HFFc6 (cell line): ENCODE results near the gene SH3PXD2A. TPM values are rescaled to one million over a fixed set of nuclear protein-coding genes. Genes with fewer than 3 reads are reported as not detected.

Experiments used
- DNase-seq: peaks from one replicate; pipeline ENCODE4 v3.0.0-alpha.2; 2018
- H3K27ac Mint-ChIP-seq: 2 replicates; pipeline ENCODE4 v1.8.0; 2020; ENCODE audit warnings: mild to moderate bottlenecking, mixed read lengths
- H3K27me3 Mint-ChIP-seq: 2 replicates; pipeline ENCODE4 v1.8.0; 2021; ENCODE audit warnings: mild to moderate bottlenecking, moderate library complexity, mixed read lengths; ENCODE audit not compliant: insufficient read depth
- H3K36me3 Mint-ChIP-seq: 2 replicates; pipeline ENCODE4 v1.8.0; 2021; ENCODE audit warnings: low read depth, mixed read lengths
- H3K4me1 Mint-ChIP-seq: 2 replicates; pipeline ENCODE4 v1.8.0; 2020; ENCODE audit warnings: low read depth, mixed read lengths
- H3K4me3 Mint-ChIP-seq: 2 replicates; pipeline ENCODE4 v1.8.0; 2020; ENCODE audit warnings: mild to moderate bottlenecking, moderate library complexity, mixed read lengths
- H3K9me3 Mint-ChIP-seq: 2 replicates; pipeline ENCODE4 v1.8.0; 2020; ENCODE audit warnings: mild to moderate bottlenecking, mixed read lengths
- CTCF ChIP-seq: fragments of 200-600 bp; sonication (generic); IDR thresholded peaks from 2 replicates; pipeline ENCODE4 v1.5.0; 2021; ENCODE audit warnings: antibody characterized with exemption, mild to moderate bottlenecking
- total RNA-seq, 6 experiments: library from RNA; stranded (reverse); fragmentation: NEBNext Ultra II Directional; extraction: Animal tissue kit (Norgen Biotek cat#: 25700); gene quantifications; 2 replicates in 1 of 6; 3 replicates in 5 of 6; pipeline ENCODE4 v1.2.3, GENCODE V29; 2021

Gene SH3PXD2A
- total RNA-seq, 6 experiments from 2014 or later, result 75.5 to 113 (median 81.1) TPM

- no peak for TF ChIP-seq CTCF
- Mint-ChIP-seq H3K36me3 (peaks cover 57% of the 10 kb centered on the region), H3K27me3 (peaks cover 5% of the 10 kb centered on the region), H3K9me3 (no peaks in the 10 kb centered on the region), H3K4me3 (no peak overlapping the region), H3K4me1 (peaks cover 91% of the 10 kb centered on the region), H3K27ac (peak overlapping the region; percentile 23)
- DNase-seq, result no peak
These were observed 214.8 kb downstream of the SH3PXD2A start for GRCh38 chr10:103640436-103641181.

- no peak for DNase-seq
- Mint-ChIP-seq H3K4me3 (peak overlapping the region; percentile 78), H3K27ac (peak overlapping the region; percentile 92), H3K27me3 (peaks cover 2% of the 10 kb centered on the region), H3K9me3 (no peaks in the 10 kb centered on the region), H3K36me3 (peaks cover 55% of the 10 kb centered on the region), H3K4me1 (peaks cover 90% of the 10 kb centered on the region)
- no peak for TF ChIP-seq CTCF
These were observed 216.4 kb downstream of the SH3PXD2A start for GRCh38 chr10:103638948-103639347.

- Mint-ChIP-seq H3K4me3 (peak overlapping the region; percentile 78), H3K27ac (peak overlapping the region; percentile 92), H3K4me1 (peaks cover 82% of the 10 kb centered on the region), H3K36me3 (peaks cover 49% of the 10 kb centered on the region), H3K27me3 (peaks cover 2% of the 10 kb centered on the region), H3K9me3 (no peaks in the 10 kb centered on the region)
- DNase-seq, result peak; percentile 92
- TF ChIP-seq CTCF, result no peak
These were observed 217.3 kb downstream of the SH3PXD2A start for GRCh38 chr10:103637927-103638557.

- no peak for TF ChIP-seq CTCF
- Mint-ChIP-seq H3K4me1 (peaks cover 72% of the 10 kb centered on the region), H3K9me3 (no peaks in the 10 kb centered on the region), H3K27ac (peak overlapping the region; percentile 92), H3K36me3 (peaks cover 49% of the 10 kb centered on the region), H3K27me3 (peaks cover 2% of the 10 kb centered on the region), H3K4me3 (peak overlapping the region; percentile 78)
- peak; percentile 24 for DNase-seq
These were observed 218.4 kb downstream of the SH3PXD2A start for GRCh38 chr10:103637011-103637410.

GRCh38 chr10:103636492-103636891 is 218.9 kb downstream of the SH3PXD2A start:
- peak overlapping the region; percentile 92 for H3K27ac Mint-ChIP-seq
- H3K4me3 Mint-ChIP-seq, result peak overlapping the region; percentile 41; the same call in 1 of the 2 replicates
- TF ChIP-seq CTCF, result no peak
- H3K4me1 Mint-ChIP-seq, result peaks cover 68% of the 10 kb centered on the region
- H3K27me3 Mint-ChIP-seq, result peaks cover 2% of the 10 kb centered on the region
- no peak for DNase-seq
- H3K9me3 Mint-ChIP-seq, result no peaks in the 10 kb centered on the region
- peaks cover 48% of the 10 kb centered on the region for H3K36me3 Mint-ChIP-seq
